Subcutaneous adipose tissue (tissue), 4 donors: ENCODE measurements around the gene TGM2. TPM values are rescaled to one million over a fixed set of nuclear protein-coding genes. Genes with fewer than 3 reads are reported as not detected.

Experiments
- CTCF ChIP-seq: fragments of 450-650 bp; IDR thresholded peaks from one replicate; pipeline ENCODE4 v1.5.1; 2016; ENCODE audit warnings: low read depth, mild to moderate bottlenecking, control low read depth, antibody characterized with exemption, moderate library complexity
- total RNA-seq, 4 donors: library from RNA; depleted of rRNA; stranded (reverse); fragments of >200 nt; gene quantifications; one replicate each; pipeline ENCODE4 v1.1.0, GENCODE V29; 2016

The TGM2 gene
- total RNA-seq, 4 donors from 2014 or later: 13.9 to 28.9 (median 19.2) TPM

GRCh38 chr20:38198238-38198861 lies 33.3 kb upstream of the TGM2 start:
- TF ChIP-seq CTCF: no peak

- TF ChIP-seq CTCF: no peak
These were observed 32.5 kb upstream of the TGM2 start for GRCh38 chr20:38197619-38198018.

- TF ChIP-seq CTCF: no peak
These were observed 32.1 kb upstream of the TGM2 start for GRCh38 chr20:38197217-38197616.

GRCh38 chr20:38196592-38196991 lies 31.5 kb upstream of the TGM2 start:
- no peak for TF ChIP-seq CTCF

- TF ChIP-seq CTCF: no peak
These were observed 31.0 kb upstream of the TGM2 start for GRCh38 chr20:38196076-38196475.

GRCh38 chr20:38195521-38195920 lies 30.5 kb upstream of the TGM2 start:
- TF ChIP-seq CTCF: no peak

- TF ChIP-seq CTCF: no peak
These were observed 30.0 kb upstream of the TGM2 start for GRCh38 chr20:38194971-38195504.
